HCEC 1CT (cell line): ENCODE data around the gene CHSY1.
A peak's percentile ranks its signal among the peaks of the same experiment; 100 is the strongest.
"Not testable (repeated sequence)": the region's sequence is repeated elsewhere in the genome, so short reads cannot be mapped to it uniquely, and the experiment has no call there.

Experiments used
- DNase-seq: peaks from one replicate; pipeline ENCODE4 v3.0.0-alpha.2; 2017

The CHSY1 gene

DNA sequence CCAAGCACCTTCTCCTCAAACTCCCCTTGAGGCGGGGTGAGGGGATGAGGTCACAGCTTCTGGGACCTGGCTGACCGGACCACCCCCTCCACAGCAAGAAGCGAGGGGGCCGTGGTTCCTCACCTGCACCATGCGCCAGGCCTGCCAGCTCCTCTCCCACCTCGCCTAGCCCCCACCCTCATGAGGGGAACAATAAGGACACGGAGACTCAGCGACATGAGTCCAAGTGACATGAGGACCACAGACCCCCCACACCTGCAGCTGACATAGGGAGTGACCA is 118.7 kb downstream of the CHSY1 start:
- DNase-seq: no peak

DNA sequence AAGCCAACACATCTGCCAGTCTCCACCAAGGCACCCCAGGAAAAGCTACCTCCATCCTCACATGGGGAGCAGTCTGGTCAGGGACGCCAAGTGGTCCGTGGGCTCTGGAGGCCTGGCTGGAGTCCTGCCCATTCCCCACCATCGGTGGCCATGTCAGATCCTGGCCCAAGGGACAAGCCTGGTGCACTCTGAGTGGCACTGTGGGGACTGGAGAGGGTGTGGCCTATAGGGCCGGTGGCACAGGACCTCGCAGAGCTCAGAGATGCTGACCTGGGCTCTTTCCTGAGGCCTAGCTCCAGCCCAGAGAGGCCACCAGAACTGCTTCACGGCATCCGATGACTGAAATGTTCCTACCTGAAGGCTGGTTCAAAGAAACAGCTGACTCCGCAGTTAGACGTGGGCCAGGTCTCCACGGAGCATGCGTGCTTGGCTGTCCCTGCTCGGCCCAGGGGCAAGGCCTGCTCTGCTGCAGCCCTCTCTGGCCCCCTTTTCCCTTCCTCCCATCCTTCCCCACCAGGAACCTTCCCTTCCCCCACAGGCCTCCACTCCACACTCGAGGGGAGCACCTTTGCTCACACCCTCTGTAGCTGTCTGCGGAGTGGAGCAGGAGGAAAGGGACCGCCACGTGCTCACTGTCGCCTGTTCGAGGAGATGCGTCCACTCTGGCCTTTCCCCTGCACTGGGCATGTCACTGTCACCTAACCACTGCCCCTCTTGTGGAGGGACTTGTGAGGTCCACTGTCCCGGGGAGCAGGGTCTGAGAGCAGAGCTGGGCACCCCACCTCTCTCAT is 119.3 kb downstream of the CHSY1 start:
- no peak for DNase-seq

- DNase-seq: no peak
Measured at GRCh38 chr15:101131489-101132389, 120.1 kb downstream of the CHSY1 start.

GRCh38 chr15:101129851-101130380 is 121.9 kb downstream of the CHSY1 start:
- no peak for DNase-seq

- peak; percentile 96 for DNase-seq
Measured at GRCh38 chr15:101128221-101129015, 123.4 kb downstream of the CHSY1 start.

DNA sequence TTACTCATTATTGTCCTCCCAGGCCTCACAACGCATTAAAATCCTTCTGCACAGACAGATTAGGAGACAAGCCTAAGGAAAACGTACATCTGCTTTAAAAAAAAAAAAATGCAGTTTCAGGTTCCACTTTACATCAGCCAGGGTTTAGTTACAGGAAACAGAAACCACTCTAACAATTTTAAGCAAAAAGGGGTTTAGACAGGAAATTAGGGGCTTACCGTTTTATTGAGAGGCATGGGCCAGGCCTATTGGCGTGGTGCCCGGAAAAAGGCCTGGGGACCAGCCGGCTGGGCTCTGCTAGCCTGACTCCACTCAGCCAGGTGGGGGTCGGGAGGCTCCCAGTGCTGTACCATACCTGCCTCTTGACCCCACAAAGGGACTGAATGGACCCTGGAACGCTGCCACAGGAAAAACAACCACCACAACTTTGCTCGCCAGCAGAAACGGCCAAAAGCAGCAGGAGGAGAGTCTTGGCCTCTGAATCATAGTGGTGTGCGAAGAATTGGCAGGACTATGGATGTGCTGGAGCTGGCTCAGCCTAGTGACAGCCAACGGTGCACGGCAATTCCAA is 124.3 kb downstream of the CHSY1 start:
- DNase-seq: peak; percentile 96

DNA sequence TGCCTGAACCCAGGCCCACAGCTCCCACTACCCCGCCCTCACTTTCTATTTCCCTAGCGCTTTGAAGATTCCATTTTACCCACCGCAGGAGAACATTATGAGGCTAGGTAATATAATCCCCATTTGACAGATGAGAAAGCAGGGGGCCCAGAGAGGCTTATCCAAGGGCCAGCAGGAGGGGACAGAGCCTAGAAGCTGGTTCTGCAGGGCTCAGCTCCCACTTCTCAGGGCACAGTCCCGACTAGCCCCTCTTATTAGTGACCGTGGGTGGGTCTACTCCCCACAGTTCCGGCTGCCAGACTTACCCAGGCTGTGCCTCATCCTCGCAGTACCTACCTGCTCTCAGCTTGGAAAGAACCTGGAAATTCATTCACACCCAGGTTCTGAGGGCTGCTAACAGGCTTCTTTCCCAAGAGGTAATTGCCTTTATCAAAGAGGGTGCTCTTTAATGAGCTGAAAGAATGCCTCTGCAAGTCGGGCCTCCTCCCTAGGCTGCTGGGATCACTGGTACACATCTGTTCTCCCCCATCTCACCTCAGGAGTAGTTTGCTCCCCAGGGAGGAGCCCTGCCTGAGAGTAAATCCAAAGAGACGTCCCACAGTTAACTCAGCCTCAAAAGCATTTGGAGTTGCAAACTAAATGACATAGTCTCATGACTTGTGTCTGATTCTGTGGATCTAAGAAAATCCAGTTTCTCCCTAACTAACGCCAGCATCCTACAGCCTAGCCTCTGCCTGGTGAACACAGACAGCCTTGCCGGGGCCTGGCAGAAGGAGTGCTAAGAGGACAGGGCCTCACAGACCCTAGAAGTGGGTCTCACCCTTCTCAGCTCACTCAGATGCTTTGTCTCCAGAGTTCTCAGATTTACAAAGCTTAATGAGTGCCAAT is 125.0 kb downstream of the CHSY1 start:
- peak; percentile 63 for DNase-seq

- not testable (repeated sequence) for DNase-seq
Measured at GRCh38 chr15:101125881-101126428, 125.9 kb downstream of the CHSY1 start.
